Stomach smooth muscle (tissue), 2 donors: ENCODE measurements around the gene SERPINA5.

ENCODE experiments used
- H3K27ac ChIP-seq: one replicate; pipeline ENCODE4 v1.7.0; 2013; ENCODE audit warnings: mild to moderate bottlenecking, low read length, inconsistent platforms
- H3K27me3 ChIP-seq, 2 donors: one replicate each; pipeline ENCODE4 v1.7.0; 2013; ENCODE audit warnings: low read length in 2 of 2; ENCODE audit not compliant: insufficient read depth in 2 of 2, control insufficient read depth in 1 of 2
- H3K36me3 ChIP-seq, 2 donors: one replicate each; pipeline ENCODE4 v1.7.0; 2013; ENCODE audit warnings: low read length in 2 of 2; ENCODE audit not compliant: control insufficient read depth in 2 of 2, insufficient read depth in 2 of 2
- H3K4me1 ChIP-seq: one replicate; pipeline ENCODE4 v1.7.0; 2013; ENCODE audit warnings: low read length; ENCODE audit not compliant: control insufficient read depth, insufficient read depth
- H3K4me3 ChIP-seq, 2 donors: one replicate each; pipeline ENCODE4 v1.7.0; 2013; ENCODE audit warnings: low read length in 2 of 2
- H3K9ac ChIP-seq, 2 donors: one replicate each; pipeline ENCODE4 v1.7.0; 2013; ENCODE audit warnings: low read length in 2 of 2, mild to moderate bottlenecking in 1 of 2
- H3K9me3 ChIP-seq, 2 donors: one replicate each; pipeline ENCODE4 v1.7.0; 2013; ENCODE audit warnings: low read length in 2 of 2; ENCODE audit not compliant: control insufficient read depth in 2 of 2
- donor health status: healthy.
- donor health status: Pancreatic carcinoma.

Gene SERPINA5

DNA sequence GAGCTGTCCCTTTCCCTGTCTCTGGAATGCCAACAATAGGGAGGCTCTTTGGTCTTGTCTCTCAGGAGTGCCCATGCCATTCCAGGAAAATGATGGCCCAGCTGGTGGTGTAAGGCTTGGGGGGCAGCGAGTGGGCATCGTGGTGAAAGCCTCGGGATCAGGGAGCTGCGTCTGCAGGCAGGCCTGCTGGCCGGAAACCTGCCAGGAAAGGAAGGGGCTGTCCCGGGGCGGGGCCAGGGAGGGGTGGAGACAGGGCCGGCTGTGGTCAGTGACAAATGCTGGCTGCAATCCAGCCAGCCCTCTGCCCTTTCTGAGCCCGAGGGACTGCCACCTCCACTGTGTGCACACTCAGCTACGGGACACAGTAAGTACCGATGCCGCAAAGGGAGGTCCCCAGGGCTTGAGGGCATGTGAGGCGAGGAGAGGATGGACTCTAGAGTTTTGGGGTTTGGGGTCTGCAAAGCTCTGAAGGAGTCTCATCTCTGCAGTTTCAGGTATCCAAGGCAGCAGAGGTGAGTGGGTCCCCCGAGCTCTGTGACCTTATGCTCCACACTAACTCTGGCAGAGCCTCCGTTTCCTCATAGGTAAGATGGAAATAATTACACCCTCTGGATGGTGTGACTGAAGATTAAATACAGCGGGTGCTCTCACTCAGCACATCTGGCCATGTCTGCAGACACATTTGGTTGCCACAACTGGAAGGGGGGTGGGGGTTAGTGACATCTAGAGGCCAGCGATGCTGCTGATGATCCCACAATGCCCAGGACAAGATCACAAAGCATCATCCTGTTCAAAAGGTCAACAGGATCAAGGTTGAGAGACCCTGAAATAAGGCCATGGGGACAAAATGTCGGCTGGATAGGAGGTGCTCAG, at the start of gene SERPINA5:
TSS of gene SERPINA5 (plus strand) at position 300 of the 873 bp plus-strand sequence. CDS start 5,937 bp downstream, outside the sequence.
- no peak within 1 kb of the TSS for H3K27ac ChIP-seq
- H3K4me1 ChIP-seq, result peaks cover 5% of the 10 kb centered on the region
- H3K9ac ChIP-seq, result peak within 1 kb of the TSS in 1 of 2 donors; percentile 29
- H3K9me3 ChIP-seq, result peaks cover 0 to 5% of the 10 kb centered on the region in 2 donors
- no peak within 1 kb of the TSS for H3K4me3 ChIP-seq
- H3K36me3 ChIP-seq, result no peaks in the 10 kb centered on the region
- H3K27me3 ChIP-seq, result peaks cover 0 to 2% of the 10 kb centered on the region in 2 donors

DNA sequence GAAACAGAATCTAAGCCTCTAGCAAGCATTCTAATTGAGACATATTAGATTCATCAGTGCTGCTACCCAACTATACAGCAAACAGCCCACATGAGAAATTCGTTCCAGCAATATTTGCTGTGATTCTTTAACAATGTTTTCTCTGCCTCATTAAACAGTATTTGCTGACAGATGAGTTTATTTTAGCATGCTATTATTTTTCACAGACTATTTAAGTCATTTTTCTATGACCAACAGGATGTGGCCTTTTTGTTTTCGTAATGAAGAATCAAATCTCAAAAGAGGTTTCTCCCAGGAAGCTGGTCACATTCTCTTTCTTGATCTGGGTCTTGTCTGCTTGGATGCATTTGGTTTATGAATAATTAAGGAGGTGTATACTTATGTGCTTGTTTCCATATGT, 48.8 kb upstream of the SERPINA5 start:
- Histone ChIP-seq H3K27me3 (peaks cover 0 to 5% of the 10 kb centered on the region in 2 donors), H3K36me3 (no peaks in the 10 kb centered on the region), H3K4me3 (no peak overlapping the region), H3K27ac (no peak overlapping the region), H3K9me3 (peaks cover 3 to 11% of the 10 kb centered on the region in 2 donors), H3K4me1 (no peaks in the 10 kb centered on the region), H3K9ac (no peak overlapping the region)

- no peak overlapping the region for H3K4me3 ChIP-seq
- peaks cover 3 to 9% of the 10 kb centered on the region in 2 donors for H3K9me3 ChIP-seq
- H3K36me3 ChIP-seq, result no peaks in the 10 kb centered on the region
- no peak overlapping the region for H3K27ac ChIP-seq
- H3K4me1 ChIP-seq, result no peaks in the 10 kb centered on the region
- H3K9ac ChIP-seq, result no peak overlapping the region
- peaks cover 0 to 10% of the 10 kb centered on the region in 2 donors for H3K27me3 ChIP-seq
Observed at GRCh38 chr14:94535506-94535905, 45.7 kb upstream of the SERPINA5 start.

GRCh38 chr14:94536836-94537235, 44.4 kb upstream of the SERPINA5 start:
- H3K27ac ChIP-seq, result no peak overlapping the region
- H3K4me3 ChIP-seq, result no peak overlapping the region
- peaks cover 3 to 6% of the 10 kb centered on the region in 2 donors for H3K9me3 ChIP-seq
- peaks cover 0 to 10% of the 10 kb centered on the region in 2 donors for H3K27me3 ChIP-seq
- no peaks in the 10 kb centered on the region for H3K4me1 ChIP-seq
- H3K36me3 ChIP-seq, result no peaks in the 10 kb centered on the region
- H3K9ac ChIP-seq, result no peak overlapping the region

GRCh38 chr14:94538070-94538740, 43.0 kb upstream of the SERPINA5 start:
- H3K36me3 ChIP-seq, result no peaks in the 10 kb centered on the region
- no peak overlapping the region for H3K4me3 ChIP-seq
- peaks cover 0 to 12% of the 10 kb centered on the region in 2 donors for H3K27me3 ChIP-seq
- H3K9me3 ChIP-seq, result peaks cover 2 to 6% of the 10 kb centered on the region in 2 donors
- no peak overlapping the region for H3K27ac ChIP-seq
- H3K4me1 ChIP-seq, result no peaks in the 10 kb centered on the region
- H3K9ac ChIP-seq, result no peak overlapping the region

GRCh38 chr14:94539181-94539580, 42.0 kb upstream of the SERPINA5 start:
- Histone ChIP-seq H3K9ac (no peak overlapping the region), H3K27ac (no peak overlapping the region), H3K27me3 (peaks cover 0 to 15% of the 10 kb centered on the region in 2 donors), H3K4me1 (no peaks in the 10 kb centered on the region), H3K4me3 (no peak overlapping the region), H3K36me3 (no peaks in the 10 kb centered on the region), H3K9me3 (peaks cover 0 to 6% of the 10 kb centered on the region in 2 donors)

DNA sequence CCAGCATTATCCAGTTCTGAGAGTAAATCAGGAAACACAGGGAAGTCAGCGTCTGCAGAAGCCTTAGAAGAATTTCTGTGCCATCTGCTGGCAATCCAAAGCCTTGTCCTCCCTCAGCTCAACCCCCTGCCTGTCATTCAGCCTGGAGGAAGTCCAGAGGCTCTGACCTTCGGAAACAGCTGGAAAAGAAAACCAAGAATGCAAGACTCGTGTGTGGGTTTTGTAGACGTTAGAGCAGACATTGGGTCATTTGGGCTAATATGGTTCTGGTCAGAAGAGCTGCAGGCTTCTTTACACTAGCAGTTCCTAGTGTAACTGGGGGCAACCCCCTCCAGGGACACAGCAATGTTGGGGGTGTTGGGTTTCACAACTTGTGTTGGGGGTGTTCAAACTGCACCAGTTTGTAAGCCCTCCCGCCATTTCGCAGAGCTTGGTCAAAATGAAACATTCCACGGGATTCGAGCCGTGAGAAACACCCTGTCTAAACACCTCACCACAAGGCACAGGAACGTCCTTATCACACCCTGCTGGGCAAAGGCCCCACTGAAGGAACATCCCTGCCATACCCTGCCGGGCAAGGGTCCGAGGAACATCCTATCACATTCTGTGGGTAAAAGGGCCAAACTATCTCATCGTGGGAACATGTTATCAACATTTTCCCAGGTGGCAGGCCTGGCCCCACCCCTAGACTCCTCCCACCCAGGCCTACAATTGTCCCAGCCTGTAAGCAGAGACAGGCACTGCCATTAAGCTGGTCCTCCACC, 41.0 kb upstream of the SERPINA5 start:
- H3K27me3 ChIP-seq, result peaks cover 0 to 14% of the 10 kb centered on the region in 2 donors
- H3K9me3 ChIP-seq, result peaks cover 0 to 3% of the 10 kb centered on the region in 2 donors
- H3K4me1 ChIP-seq, result no peaks in the 10 kb centered on the region
- no peak overlapping the region for H3K4me3 ChIP-seq
- H3K36me3 ChIP-seq, result no peaks in the 10 kb centered on the region
- no peak overlapping the region for H3K9ac ChIP-seq
- H3K27ac ChIP-seq, result no peak overlapping the region

DNA sequence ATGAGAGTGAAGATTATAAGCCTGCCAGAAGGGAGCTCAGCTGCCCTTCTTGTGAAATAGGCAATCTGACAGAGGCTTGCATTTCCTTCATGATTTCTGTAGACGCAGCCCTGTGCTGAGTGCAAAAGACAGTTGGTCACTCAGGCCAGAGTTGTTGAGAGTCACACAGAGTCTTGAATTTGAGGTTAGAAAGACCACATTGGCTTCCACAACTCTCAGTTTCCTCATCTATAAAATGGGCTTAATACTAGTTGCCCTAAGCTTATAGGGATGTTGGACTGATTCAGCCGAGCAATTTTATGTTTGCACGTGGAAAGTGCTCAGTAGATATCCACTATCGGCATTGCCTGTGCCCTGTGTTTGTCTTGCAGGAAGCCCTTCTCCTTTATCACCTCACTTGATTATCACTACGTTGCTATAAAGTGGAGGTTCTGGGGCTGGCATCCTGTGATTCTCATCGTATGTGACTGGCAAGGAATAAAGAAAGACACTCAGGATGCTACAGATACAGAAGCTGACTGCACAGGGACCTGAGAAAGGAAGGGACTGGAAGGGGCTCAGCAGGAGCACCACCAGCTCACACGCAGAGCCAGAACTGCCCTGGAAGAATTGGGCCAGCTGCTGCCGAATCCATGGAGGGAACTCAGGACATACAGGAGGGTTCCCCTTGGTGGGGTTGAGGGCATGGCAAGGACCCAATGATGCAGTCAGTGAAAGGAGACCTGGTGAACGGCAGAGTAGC, 39.8 kb upstream of the SERPINA5 start:
- H3K36me3 ChIP-seq, result no peaks in the 10 kb centered on the region
- H3K4me1 ChIP-seq, result no peaks in the 10 kb centered on the region
- H3K27me3 ChIP-seq, result peaks cover 0 to 12% of the 10 kb centered on the region in 2 donors
- no peak overlapping the region for H3K9ac ChIP-seq
- H3K9me3 ChIP-seq, result peaks cover 1 to 6% of the 10 kb centered on the region in 2 donors
- no peak overlapping the region for H3K27ac ChIP-seq
- H3K4me3 ChIP-seq, result no peak overlapping the region

- no peak overlapping the region for H3K4me3 ChIP-seq
- H3K9me3 ChIP-seq, result peaks cover 3 to 5% of the 10 kb centered on the region in 2 donors
- no peak overlapping the region for H3K9ac ChIP-seq
- H3K36me3 ChIP-seq, result no peaks in the 10 kb centered on the region
- no peaks in the 10 kb centered on the region for H3K4me1 ChIP-seq
- H3K27me3 ChIP-seq, result peaks cover 0 to 10% of the 10 kb centered on the region in 2 donors
- no peak overlapping the region for H3K27ac ChIP-seq
Observed at GRCh38 chr14:94542111-94542810, 39.0 kb upstream of the SERPINA5 start.
